Caki2 (cell line): ENCODE data around the gene GGT6. TPM values are rescaled to one million over a fixed set of nuclear protein-coding genes. Genes with fewer than 3 reads are reported as not detected.

Experiments used
- total RNA-seq: library from RNA; depleted of rRNA; stranded (reverse); fragments of >200 nt; shearing (Covaris generic); gene quantifications from 2 replicates; pipeline ENCODE4 v1.2.3, GENCODE V29; 2014; ENCODE audit warnings: low replicate concordance; rRNA removed

Gene GGT6
- total RNA-seq, 1 experiment from 2014 or later, result not detected

Other genes starting within 250 kb of the GGT6 start
- gene UBE2G1, start 193.9 kb downstream of the GGT6 start, total RNA-seq, result 23.6 and 25.7 TPM in 2 replicates
- 2.7 TPM in 1 of 2 replicates, not detected in the other for gene SPNS3, start 126.6 kb downstream of the GGT6 start, total RNA-seq
- 0.71 and 2.3 TPM in 2 replicates for gene SPNS2, start 61.7 kb downstream of the GGT6 start, total RNA-seq
- gene MYBBP1A, start 5.2 kb downstream of the GGT6 start, total RNA-seq, result 44.6 and 44.8 TPM in 2 replicates
- 2.4 and 2.9 TPM in 2 replicates for gene SMTNL2, start 24.0 kb upstream of the GGT6 start, total RNA-seq
- gene ALOX15, start 81.1 kb upstream of the GGT6 start, total RNA-seq, result not detected in 2 replicates
- 16.7 and 21.1 TPM in 2 replicates for gene PELP1, start 143.6 kb upstream of the GGT6 start, total RNA-seq
- 14.6 and 17.1 TPM in 2 replicates for gene ARRB2, start 150.1 kb upstream of the GGT6 start, total RNA-seq
- 21.8 and 23.9 TPM in 2 replicates for gene MED11, start 170.9 kb upstream of the GGT6 start, total RNA-seq
- 0.03 and 0.09 TPM in 2 replicates for gene ZMYND15, start 179.3 kb upstream of the GGT6 start, total RNA-seq
- 0.41 TPM in 1 of 2 replicates, not detected in the other for gene CXCL16, start 179.4 kb upstream of the GGT6 start, total RNA-seq
- not detected in 2 replicates for gene TM4SF5, start 211.3 kb upstream of the GGT6 start, total RNA-seq
- gene VMO1, start 225.8 kb upstream of the GGT6 start, total RNA-seq, result not detected in 2 replicates
- not detected in 2 replicates for gene GLTPD2, start 228.4 kb upstream of the GGT6 start, total RNA-seq
- gene PSMB6, start 235.6 kb upstream of the GGT6 start, total RNA-seq, result 205 and 277 TPM in 2 replicates
- 6.1 and 31.9 TPM in 2 replicates for gene PLD2, start 246.6 kb upstream of the GGT6 start, total RNA-seq